GM12878 (cell line): ENCODE results near the gene CHRM2.

Source experiments
- ETV6 ChIP-seq, 2 experiments: fragments of 450-650 bp in 1 of 2; IDR thresholded peaks in 1 of 2; conservative IDR thresholded peaks in 1 of 2; 2 replicates each; pipeline ENCODE4 v1.6.1; 2014; ENCODE audit warnings: antibody characterized with exemption in 1 of 2, borderline replicate concordance in 1 of 2, low read depth in 1 of 2, mild to moderate bottlenecking in 1 of 2, moderate library complexity in 1 of 2
- JUND ChIP-seq: IDR thresholded peaks from 2 replicates; pipeline ENCODE4 v1.6.1; 2012; ENCODE audit warnings: low read depth, mild to moderate bottlenecking, low read length, improper control_type of control experiment, moderate library complexity
- NFYB ChIP-seq: IDR thresholded peaks from 2 replicates; pipeline ENCODE4 v1.6.1; 2011; ENCODE audit warnings: low read depth, mild to moderate bottlenecking, low read length, improper control_type of control experiment, moderate library complexity; ENCODE audit not compliant: insufficient read depth
- SMAD5 ChIP-seq: IDR thresholded peaks from 2 replicates; pipeline ENCODE4 v1.6.1; 2016; ENCODE audit warnings: antibody characterized with exemption, low read depth

DNA sequence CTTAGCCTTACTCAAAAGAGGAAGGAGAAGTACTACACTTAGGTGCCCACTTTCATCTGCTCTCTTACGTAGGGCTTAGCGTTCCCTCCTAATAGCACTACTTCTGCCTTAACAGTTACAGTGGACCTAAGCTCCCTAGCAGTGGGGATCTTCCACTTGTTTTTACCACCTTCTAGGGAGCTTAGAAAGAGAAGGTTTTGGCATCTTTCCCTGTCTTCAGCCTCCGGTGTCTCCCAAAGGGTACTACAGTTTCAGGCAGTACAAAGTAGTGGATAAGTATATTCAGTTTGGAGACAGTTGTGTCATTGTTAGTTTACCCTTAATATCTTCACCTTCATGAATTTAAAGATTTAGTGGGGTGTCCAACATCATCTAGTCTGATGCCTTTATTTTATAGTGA lies 14.6 kb downstream of the CHRM2 start:
- TF ChIP-seq SMAD5 (no peak), JUND (no peak), ETV6 (conservative IDR thresholded peaks at IDR 0.05 in 1 of 2, IDR thresholded peaks at IDR 0.05 in 1 of 2; ENCODE audit: borderline replicate concordance in 1 of 2, low read depth in 1 of 2) (no peak), NFYB (no peak)
